ENCODE results near the gene CHST3.

DNA sequence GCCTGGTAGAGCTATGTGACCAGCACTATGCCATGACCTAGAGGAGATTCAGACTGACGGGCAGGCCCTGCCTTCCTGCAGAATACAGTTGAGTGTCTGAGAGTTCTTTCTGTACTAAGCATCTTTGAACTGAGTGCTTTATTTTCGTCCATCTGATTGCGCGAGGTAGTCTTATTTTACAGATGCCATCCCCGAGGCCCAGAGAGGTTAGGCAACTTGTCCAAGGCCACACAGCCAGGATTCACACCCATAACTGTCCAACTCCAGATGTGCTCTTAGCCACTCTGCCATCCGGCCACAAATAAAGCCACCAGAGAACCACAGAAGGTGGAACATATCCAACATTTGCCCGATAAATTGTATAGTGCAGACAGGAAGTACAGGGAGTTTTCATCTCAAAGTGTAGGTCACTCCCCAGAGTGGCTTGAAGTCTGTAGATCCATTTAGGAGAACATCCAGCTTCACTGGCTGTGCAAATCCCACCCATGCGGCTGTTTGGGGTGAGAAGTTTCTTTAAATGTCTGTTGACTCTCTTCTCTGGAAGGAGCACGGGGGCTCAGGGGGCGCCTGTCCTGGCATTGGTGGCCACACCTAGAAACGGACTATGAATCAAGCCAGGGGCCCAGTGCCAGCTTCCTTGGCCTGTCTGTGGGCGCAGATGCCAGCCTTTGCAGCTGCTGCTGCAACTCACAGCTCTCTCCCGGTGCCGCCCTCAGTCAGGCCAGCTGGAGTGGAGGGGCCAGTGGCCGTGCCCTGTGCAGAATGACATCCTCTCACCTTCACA lies 11.1 kb downstream of the CHST3 start:
- TF ChIP-seq, protein P1, sequence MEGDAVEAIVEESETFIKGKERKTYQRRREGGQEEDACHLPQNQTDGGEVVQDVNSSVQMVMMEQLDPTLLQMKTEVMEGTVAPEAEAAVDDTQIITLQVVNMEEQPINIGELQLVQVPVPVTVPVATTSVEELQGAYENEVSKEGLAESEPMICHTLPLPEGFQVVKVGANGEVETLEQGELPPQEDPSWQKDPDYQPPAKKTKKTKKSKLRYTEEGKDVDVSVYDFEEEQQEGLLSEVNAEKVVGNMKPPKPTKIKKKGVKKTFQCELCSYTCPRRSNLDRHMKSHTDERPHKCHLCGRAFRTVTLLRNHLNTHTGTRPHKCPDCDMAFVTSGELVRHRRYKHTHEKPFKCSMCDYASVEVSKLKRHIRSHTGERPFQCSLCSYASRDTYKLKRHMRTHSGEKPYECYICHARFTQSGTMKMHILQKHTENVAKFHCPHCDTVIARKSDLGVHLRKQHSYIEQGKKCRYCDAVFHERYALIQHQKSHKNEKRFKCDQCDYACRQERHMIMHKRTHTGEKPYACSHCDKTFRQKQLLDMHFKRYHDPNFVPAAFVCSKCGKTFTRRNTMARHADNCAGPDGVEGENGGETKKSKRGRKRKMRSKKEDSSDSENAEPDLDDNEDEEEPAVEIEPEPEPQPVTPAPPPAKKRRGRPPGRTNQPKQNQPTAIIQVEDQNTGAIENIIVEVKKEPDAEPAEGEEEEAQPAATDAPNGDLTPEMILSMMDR (IDR thresholded peaks at IDR 0.05) = no peak
- TF ChIP-seq HDAC2 (IDR thresholded peaks at IDR 0.05) = no peak
- TF ChIP-seq, protein P2, sequence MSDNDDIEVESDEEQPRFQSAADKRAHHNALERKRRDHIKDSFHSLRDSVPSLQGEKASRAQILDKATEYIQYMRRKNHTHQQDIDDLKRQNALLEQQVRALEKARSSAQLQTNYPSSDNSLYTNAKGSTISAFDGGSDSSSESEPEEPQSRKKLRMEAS (IDR thresholded peaks at IDR 0.05) = no peak
- no peak; the same call in 1 of the 2 replicates for TF ChIP-seq POLR2A (IDR thresholded peaks at IDR 0.05; ENCODE audit: low read length)
- no peak for TF ChIP-seq MYC (IDR thresholded peaks at IDR 0.05; ENCODE audit: borderline replicate concordance, low read length)
- no peak for TF ChIP-seq RFX5 (IDR thresholded peaks at IDR 0.05)

Data from A549 (cell line).